Hepatocyte (in vitro differentiated cells): Measurements from ENCODE around the gene DNAJC5G.

Experiments used
- EZH2 ChIP-seq: fragments of 200-600 bp; sonication (generic); IDR thresholded peaks from 2 replicates; pipeline ENCODE4 v1.6.1; 2016; ENCODE audit warnings: antibody characterized with exemption, mild to moderate bottlenecking, borderline replicate concordance
- EZH2phosphoT487 ChIP-seq: fragments of 200-600 bp; sonication (generic); IDR thresholded peaks from one replicate; pipeline ENCODE4 v1.6.1; 2018; ENCODE audit warnings: antibody characterized with exemption, mild to moderate bottlenecking, low read depth, moderate library complexity; ENCODE audit not compliant: unreplicated experiment, severe bottlenecking
- TF ChIP-seq, protein P1 (sequence below): fragments of 200-600 bp; sonication (generic); IDR thresholded peaks from 2 replicates; pipeline ENCODE4 v1.5.1; 2016; ENCODE audit warnings: antibody characterized with exemption, mild to moderate bottlenecking; ENCODE audit not compliant: poor library complexity

DNA sequence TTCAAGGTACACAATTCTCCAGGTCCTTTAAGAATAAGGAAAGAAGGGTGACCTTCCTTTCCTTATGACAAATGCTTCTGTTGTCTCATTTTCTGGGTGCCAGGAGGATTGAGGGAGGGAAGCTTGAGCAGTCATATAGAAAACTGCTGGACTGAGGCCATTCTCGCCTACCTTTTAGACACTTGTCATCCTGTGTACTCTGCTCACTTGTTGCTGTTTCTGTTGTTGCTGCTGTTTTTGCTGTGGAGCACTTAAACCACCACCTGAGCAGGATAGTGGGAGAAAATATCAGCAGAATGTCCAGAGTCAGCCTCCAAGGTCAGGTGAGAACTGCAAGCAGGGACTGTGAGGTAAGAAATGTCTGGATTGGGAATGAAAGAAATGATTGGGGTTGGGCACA is 2.8 kb downstream of the DNAJC5G start:
- TF ChIP-seq, protein P1, sequence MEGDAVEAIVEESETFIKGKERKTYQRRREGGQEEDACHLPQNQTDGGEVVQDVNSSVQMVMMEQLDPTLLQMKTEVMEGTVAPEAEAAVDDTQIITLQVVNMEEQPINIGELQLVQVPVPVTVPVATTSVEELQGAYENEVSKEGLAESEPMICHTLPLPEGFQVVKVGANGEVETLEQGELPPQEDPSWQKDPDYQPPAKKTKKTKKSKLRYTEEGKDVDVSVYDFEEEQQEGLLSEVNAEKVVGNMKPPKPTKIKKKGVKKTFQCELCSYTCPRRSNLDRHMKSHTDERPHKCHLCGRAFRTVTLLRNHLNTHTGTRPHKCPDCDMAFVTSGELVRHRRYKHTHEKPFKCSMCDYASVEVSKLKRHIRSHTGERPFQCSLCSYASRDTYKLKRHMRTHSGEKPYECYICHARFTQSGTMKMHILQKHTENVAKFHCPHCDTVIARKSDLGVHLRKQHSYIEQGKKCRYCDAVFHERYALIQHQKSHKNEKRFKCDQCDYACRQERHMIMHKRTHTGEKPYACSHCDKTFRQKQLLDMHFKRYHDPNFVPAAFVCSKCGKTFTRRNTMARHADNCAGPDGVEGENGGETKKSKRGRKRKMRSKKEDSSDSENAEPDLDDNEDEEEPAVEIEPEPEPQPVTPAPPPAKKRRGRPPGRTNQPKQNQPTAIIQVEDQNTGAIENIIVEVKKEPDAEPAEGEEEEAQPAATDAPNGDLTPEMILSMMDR: no peak
- no peak for TF ChIP-seq EZH2
- TF ChIP-seq EZH2phosphoT487: no peak
